Ovary (tissue), 3 donors: ENCODE measurements around the gene GPR87.

Experiments used
- EP300 ChIP-seq: sonication (generic); formaldehyde crosslinking; IDR thresholded peaks from one replicate; pipeline ENCODE4 v1.6.1; 2017; ENCODE audit warnings: antibody characterized with exemption
- POLR2A ChIP-seq: fragments of 450-650 bp; IDR thresholded peaks from one replicate; pipeline ENCODE4 v1.6.1; 2017; ENCODE audit warnings: antibody characterized with exemption, mild to moderate bottlenecking, moderate library complexity
- TF ChIP-seq, protein P1 (sequence below), 3 donors: fragments of 450-650 bp in 2 of 3; fragments of 200-600 bp in 1 of 3; IDR thresholded peaks; one replicate each; pipeline versions ENCODE4 v1.5.1 to v1.8.0; 2016 to 2022; ENCODE audit warnings: antibody characterized with exemption in 3 of 3, mild to moderate bottlenecking in 1 of 3
- donor health status: DM: no; HTN: no; CAD: no.

DNA sequence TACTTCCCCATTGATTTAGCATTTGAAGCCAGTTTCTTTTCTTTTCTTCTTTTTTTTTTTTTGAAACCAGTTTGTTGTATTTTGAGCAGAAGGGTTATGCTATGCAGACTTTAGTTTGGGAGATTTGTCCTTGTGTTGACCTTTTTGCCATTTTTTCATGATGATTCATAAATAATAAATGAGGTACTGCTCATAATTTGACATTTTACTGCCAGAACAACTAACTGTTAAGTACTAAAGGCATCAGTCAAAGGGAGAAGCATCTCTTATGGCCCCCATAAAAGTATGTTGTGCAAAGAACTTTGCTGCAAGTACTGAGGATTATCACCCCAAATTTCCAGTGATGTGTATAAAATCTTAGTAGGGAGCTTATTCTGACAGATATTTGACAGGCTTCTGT is 1.7 kb upstream of the GPR87 start:
- TF ChIP-seq, protein P1, sequence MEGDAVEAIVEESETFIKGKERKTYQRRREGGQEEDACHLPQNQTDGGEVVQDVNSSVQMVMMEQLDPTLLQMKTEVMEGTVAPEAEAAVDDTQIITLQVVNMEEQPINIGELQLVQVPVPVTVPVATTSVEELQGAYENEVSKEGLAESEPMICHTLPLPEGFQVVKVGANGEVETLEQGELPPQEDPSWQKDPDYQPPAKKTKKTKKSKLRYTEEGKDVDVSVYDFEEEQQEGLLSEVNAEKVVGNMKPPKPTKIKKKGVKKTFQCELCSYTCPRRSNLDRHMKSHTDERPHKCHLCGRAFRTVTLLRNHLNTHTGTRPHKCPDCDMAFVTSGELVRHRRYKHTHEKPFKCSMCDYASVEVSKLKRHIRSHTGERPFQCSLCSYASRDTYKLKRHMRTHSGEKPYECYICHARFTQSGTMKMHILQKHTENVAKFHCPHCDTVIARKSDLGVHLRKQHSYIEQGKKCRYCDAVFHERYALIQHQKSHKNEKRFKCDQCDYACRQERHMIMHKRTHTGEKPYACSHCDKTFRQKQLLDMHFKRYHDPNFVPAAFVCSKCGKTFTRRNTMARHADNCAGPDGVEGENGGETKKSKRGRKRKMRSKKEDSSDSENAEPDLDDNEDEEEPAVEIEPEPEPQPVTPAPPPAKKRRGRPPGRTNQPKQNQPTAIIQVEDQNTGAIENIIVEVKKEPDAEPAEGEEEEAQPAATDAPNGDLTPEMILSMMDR (IDR thresholded peaks at IDR 0.05): no peak
- no peak for TF ChIP-seq EP300
- no peak for TF ChIP-seq POLR2A
